Measurements from ENCODE around the gene MFSD6L.

GRCh38 chr17:8776881-8777280 is 22.3 kb downstream of the MFSD6L start:
- no peak for TF ChIP-seq EZH2phosphoT487 (conservative IDR thresholded peaks at IDR 0.05; ENCODE audit: low read length)
- TF ChIP-seq, protein P1, sequence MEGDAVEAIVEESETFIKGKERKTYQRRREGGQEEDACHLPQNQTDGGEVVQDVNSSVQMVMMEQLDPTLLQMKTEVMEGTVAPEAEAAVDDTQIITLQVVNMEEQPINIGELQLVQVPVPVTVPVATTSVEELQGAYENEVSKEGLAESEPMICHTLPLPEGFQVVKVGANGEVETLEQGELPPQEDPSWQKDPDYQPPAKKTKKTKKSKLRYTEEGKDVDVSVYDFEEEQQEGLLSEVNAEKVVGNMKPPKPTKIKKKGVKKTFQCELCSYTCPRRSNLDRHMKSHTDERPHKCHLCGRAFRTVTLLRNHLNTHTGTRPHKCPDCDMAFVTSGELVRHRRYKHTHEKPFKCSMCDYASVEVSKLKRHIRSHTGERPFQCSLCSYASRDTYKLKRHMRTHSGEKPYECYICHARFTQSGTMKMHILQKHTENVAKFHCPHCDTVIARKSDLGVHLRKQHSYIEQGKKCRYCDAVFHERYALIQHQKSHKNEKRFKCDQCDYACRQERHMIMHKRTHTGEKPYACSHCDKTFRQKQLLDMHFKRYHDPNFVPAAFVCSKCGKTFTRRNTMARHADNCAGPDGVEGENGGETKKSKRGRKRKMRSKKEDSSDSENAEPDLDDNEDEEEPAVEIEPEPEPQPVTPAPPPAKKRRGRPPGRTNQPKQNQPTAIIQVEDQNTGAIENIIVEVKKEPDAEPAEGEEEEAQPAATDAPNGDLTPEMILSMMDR (IDR thresholded peaks at IDR 0.05; ENCODE audit: insufficient read depth, low read length, poor library complexity, severe bottlenecking) = no peak

All from SU-DHL-6 (cell line).